ENCODE results near the gene NAXD. TPM values are rescaled to one million over a fixed set of nuclear protein-coding genes. Genes with fewer than 3 reads are reported as not detected.

NAXD gene
- total RNA-seq, 1 experiment from 2014 or later: 32.1 TPM

DNA sequence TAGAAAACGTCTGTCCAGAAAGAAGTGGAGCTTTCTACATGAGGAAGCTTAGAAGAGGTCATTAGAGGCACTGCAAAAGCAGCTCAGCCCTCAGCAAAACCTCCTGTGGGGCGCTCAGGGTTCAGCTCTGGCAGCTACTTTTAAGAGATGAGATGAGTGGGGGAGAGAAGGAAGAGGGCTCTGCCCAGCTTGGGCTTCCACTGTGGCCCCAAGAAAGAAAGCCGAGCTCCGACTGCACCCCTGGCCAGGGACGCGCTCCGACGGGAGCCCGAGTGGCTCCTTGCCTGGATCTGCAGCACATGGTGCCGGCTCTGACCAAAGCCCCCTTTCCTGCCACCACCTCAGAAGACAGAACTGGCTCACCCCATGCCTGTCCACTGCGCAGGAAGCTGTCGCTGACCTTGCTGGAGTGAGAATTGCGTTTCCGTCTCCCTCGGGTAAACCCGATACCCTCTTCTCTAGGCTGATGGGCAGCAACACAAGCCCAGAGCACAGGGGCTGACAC is 36.4 kb downstream of the NAXD start:
- ChIA-PET CTCF (no interaction called here), POLR2A (no interaction called here)
- no peak overlapping the region for H3K27ac ChIP-seq (ENCODE audit: low read depth, low read length)

More for the DNA sequence above, 36.4 kb downstream of the NAXD start:
- Histone ChIP-seq H3K9ac (ENCODE audit: low read length) (no peak overlapping the region), H3K4me1 (ENCODE audit: control insufficient read depth in 1 of 2, insufficient read depth in 2 of 2, low read length in 2 of 2) (no peaks in the 10 kb centered on the region), H3K9me2 (ENCODE audit: insufficient read depth) (no peaks in the 10 kb centered on the region), H3K4me3 (replicated peaks in 1 of 2; ENCODE audit: low read depth in 1 of 2, low read length in 2 of 2) (no peak overlapping the region), H4K20me1 (ENCODE audit: insufficient read depth) (no peaks in the 10 kb centered on the region), H3K27me3 (ENCODE audit: insufficient read depth, low read length) (no peaks in the 10 kb centered on the region), H2AFZ (ENCODE audit: low read depth, low read length, poor library complexity, severe bottlenecking) (no peak overlapping the region), H3K79me2 (ENCODE audit: insufficient read depth, low read length) (no peaks in the 10 kb centered on the region), H3K9me3 (ENCODE audit: control insufficient read depth in 1 of 2, insufficient read depth in 1 of 2, low read depth in 1 of 2, low read length in 2 of 2) (no peaks in the 10 kb centered on the region), H3K36me3 (ENCODE audit: control insufficient read depth in 1 of 2, insufficient read depth in 2 of 2, low read length in 2 of 2) (0 out of 4 replicates have a peak, but pooled peaks cover 0 to 2% of the 10 kb centered on the region in 2 experiments), H3K4me2 (ENCODE audit: low read length) (no peak overlapping the region)
- TF ChIP-seq, protein P1, sequence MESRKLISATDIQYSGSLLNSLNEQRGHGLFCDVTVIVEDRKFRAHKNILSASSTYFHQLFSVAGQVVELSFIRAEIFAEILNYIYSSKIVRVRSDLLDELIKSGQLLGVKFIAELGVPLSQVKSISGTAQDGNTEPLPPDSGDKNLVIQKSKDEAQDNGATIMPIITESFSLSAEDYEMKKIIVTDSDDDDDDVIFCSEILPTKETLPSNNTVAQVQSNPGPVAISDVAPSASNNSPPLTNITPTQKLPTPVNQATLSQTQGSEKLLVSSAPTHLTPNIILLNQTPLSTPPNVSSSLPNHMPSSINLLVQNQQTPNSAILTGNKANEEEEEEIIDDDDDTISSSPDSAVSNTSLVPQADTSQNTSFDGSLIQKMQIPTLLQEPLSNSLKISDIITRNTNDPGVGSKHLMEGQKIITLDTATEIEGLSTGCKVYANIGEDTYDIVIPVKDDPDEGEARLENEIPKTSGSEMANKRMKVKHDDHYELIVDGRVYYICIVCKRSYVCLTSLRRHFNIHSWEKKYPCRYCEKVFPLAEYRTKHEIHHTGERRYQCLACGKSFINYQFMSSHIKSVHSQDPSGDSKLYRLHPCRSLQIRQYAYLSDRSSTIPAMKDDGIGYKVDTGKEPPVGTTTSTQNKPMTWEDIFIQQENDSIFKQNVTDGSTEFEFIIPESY (IDR thresholded peaks at IDR 0.05; ENCODE audit: extremely low read depth, insufficient replicate concordance, low read length): no peak
- TF ChIP-seq SP1 (IDR thresholded peaks at IDR 0.05; ENCODE audit: low read depth) (no peak), SRF (IDR thresholded peaks at IDR 0.05; ENCODE audit: low read depth) (no peak), ZFX (IDR thresholded peaks at IDR 0.05) (no peak), CBX3 (IDR thresholded peaks at IDR 0.05; ENCODE audit: low read depth) (no peak), ELF1 (IDR thresholded peaks at IDR 0.05; ENCODE audit: borderline replicate concordance, low read depth) (no peak), JUND (IDR thresholded peaks at IDR 0.05) (no peak), RAD21 (IDR thresholded peaks at IDR 0.05; ENCODE audit: low read depth) (no peak), ZNF274 (IDR thresholded peaks at IDR 0.05; ENCODE audit: low read depth, low read length) (no peak), POLR2AphosphoS5 (IDR thresholded peaks at IDR 0.05; ENCODE audit: low read depth, low read length) (no peak), POLR2A (IDR thresholded peaks at IDR 0.05; ENCODE audit: borderline replicate concordance, extremely low read depth, insufficient read depth, insufficient read length) (no peak), TCF7L2 (IDR thresholded peaks at IDR 0.05; ENCODE audit: borderline replicate concordance, extremely low read depth, insufficient read depth, insufficient read length) (no peak), EZH2phosphoT487 (IDR thresholded peaks at IDR 0.05; ENCODE audit: borderline replicate concordance) (no peak), CEBPB (IDR thresholded peaks at IDR 0.05; ENCODE audit: low read depth) (no peak), EGR1 (IDR thresholded peaks at IDR 0.05; ENCODE audit: low read depth) (no peak)
- TF ChIP-seq, protein P2, sequence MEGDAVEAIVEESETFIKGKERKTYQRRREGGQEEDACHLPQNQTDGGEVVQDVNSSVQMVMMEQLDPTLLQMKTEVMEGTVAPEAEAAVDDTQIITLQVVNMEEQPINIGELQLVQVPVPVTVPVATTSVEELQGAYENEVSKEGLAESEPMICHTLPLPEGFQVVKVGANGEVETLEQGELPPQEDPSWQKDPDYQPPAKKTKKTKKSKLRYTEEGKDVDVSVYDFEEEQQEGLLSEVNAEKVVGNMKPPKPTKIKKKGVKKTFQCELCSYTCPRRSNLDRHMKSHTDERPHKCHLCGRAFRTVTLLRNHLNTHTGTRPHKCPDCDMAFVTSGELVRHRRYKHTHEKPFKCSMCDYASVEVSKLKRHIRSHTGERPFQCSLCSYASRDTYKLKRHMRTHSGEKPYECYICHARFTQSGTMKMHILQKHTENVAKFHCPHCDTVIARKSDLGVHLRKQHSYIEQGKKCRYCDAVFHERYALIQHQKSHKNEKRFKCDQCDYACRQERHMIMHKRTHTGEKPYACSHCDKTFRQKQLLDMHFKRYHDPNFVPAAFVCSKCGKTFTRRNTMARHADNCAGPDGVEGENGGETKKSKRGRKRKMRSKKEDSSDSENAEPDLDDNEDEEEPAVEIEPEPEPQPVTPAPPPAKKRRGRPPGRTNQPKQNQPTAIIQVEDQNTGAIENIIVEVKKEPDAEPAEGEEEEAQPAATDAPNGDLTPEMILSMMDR (IDR thresholded peaks at IDR 0.05 in 2 of 3, conservative IDR thresholded peaks at IDR 0.05 in 1 of 3; ENCODE audit: borderline replicate concordance in 1 of 3, insufficient read depth in 1 of 3, low read depth in 2 of 3, low read length in 2 of 3): no peak
- TF ChIP-seq, protein P3, sequence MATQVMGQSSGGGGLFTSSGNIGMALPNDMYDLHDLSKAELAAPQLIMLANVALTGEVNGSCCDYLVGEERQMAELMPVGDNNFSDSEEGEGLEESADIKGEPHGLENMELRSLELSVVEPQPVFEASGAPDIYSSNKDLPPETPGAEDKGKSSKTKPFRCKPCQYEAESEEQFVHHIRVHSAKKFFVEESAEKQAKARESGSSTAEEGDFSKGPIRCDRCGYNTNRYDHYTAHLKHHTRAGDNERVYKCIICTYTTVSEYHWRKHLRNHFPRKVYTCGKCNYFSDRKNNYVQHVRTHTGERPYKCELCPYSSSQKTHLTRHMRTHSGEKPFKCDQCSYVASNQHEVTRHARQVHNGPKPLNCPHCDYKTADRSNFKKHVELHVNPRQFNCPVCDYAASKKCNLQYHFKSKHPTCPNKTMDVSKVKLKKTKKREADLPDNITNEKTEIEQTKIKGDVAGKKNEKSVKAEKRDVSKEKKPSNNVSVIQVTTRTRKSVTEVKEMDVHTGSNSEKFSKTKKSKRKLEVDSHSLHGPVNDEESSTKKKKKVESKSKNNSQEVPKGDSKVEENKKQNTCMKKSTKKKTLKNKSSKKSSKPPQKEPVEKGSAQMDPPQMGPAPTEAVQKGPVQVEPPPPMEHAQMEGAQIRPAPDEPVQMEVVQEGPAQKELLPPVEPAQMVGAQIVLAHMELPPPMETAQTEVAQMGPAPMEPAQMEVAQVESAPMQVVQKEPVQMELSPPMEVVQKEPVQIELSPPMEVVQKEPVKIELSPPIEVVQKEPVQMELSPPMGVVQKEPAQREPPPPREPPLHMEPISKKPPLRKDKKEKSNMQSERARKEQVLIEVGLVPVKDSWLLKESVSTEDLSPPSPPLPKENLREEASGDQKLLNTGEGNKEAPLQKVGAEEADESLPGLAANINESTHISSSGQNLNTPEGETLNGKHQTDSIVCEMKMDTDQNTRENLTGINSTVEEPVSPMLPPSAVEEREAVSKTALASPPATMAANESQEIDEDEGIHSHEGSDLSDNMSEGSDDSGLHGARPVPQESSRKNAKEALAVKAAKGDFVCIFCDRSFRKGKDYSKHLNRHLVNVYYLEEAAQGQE (IDR thresholded peaks at IDR 0.05; ENCODE audit: low read depth): no peak
- TF ChIP-seq, protein P4, sequence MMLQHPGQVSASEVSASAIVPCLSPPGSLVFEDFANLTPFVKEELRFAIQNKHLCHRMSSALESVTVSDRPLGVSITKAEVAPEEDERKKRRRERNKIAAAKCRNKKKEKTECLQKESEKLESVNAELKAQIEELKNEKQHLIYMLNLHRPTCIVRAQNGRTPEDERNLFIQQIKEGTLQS (IDR thresholded peaks at IDR 0.05): no peak
- TF ChIP-seq, protein P5, sequence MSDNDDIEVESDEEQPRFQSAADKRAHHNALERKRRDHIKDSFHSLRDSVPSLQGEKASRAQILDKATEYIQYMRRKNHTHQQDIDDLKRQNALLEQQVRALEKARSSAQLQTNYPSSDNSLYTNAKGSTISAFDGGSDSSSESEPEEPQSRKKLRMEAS (IDR thresholded peaks at IDR 0.05): no peak
- intact Hi-C loops (cut with micrococcal nuclease): no loop called here
- BruUV-seq (replicated peaks): no TSS peak
- RAD21 ChIA-PET (ENCODE audit: low non-redundant PET in 1 of 2, low total read pairs in 2 of 2, uncharacterized antibody in 2 of 2, unreplicated experiment in 2 of 2): no interaction called here
- ATAC-seq: no peak
- DNase-seq (ENCODE audit: low read depth, low spot score): no peak

Data from HCT116 (cell line).